HT-29 (cell line): ENCODE results near the gene SLC2A5. TPM values are rescaled to one million over a fixed set of nuclear protein-coding genes. Genes with fewer than 3 reads are reported as not detected.
"Not testable (repeated sequence)": the region's sequence is repeated elsewhere in the genome, so short reads cannot be mapped to it uniquely, and the experiment has no call there.

ENCODE experiments used
- DNase-seq: peaks from one replicate; pipeline ENCODE4 v3.0.0-alpha.2; 2015; ENCODE audit warnings: low spot score
- total RNA-seq: library from RNA; depleted of rRNA; stranded (reverse); fragments of >200 nt; shearing (Covaris generic); gene quantifications from 2 replicates; pipeline ENCODE4 v1.2.3, GENCODE V29; 2014

SLC2A5 gene
- total RNA-seq, 1 experiment from 2014 or later, result not detected

GRCh38 chr1:9038338-9038650 lies 31.1 kb downstream of the SLC2A5 start:
- no peak for DNase-seq

- DNase-seq, result no peak
Observed at GRCh38 chr1:9037476-9038337, 31.7 kb downstream of the SLC2A5 start.

GRCh38 chr1:9035226-9035625 lies 34.2 kb downstream of the SLC2A5 start:
- no peak for DNase-seq

- no peak for DNase-seq
Observed at GRCh38 chr1:9033363-9033762, 36.1 kb downstream of the SLC2A5 start.

GRCh38 chr1:9031484-9032259 lies 37.8 kb downstream of the SLC2A5 start:
- no peak for DNase-seq

GRCh38 chr1:9031077-9031476 lies 38.4 kb downstream of the SLC2A5 start:
- not testable (repeated sequence) for DNase-seq

GRCh38 chr1:9028921-9029705 lies 40.3 kb downstream of the SLC2A5 start:
- no peak for DNase-seq

- DNase-seq, result no peak
Observed at GRCh38 chr1:9027307-9027706, 42.1 kb downstream of the SLC2A5 start.

GRCh38 chr1:9025449-9025848 lies 44.0 kb downstream of the SLC2A5 start:
- no peak for DNase-seq

- no peak for DNase-seq
Observed at GRCh38 chr1:9024837-9025236, 44.6 kb downstream of the SLC2A5 start.

- no peak for DNase-seq
Observed at GRCh38 chr1:9022773-9023172, 46.7 kb downstream of the SLC2A5 start.

GRCh38 chr1:9022026-9022738 lies 47.3 kb downstream of the SLC2A5 start:
- not testable (repeated sequence) for DNase-seq

GRCh38 chr1:9020305-9020704 lies 49.1 kb downstream of the SLC2A5 start:
- DNase-seq, result no peak

- no peak for DNase-seq
Observed at GRCh38 chr1:9019896-9020295, 49.5 kb downstream of the SLC2A5 start.

- no peak for DNase-seq
Observed at GRCh38 chr1:9018333-9018732, 51.1 kb downstream of the SLC2A5 start.

GRCh38 chr1:9016455-9016854 lies 53.0 kb downstream of the SLC2A5 start:
- no peak for DNase-seq

GRCh38 chr1:9014475-9015375 lies 54.7 kb downstream of the SLC2A5 start:
- no peak for DNase-seq

- peak; percentile 12 for DNase-seq
Observed at GRCh38 chr1:9013819-9014218, 55.6 kb downstream of the SLC2A5 start.

- no peak for DNase-seq
Observed at GRCh38 chr1:9010781-9011323, 58.6 kb downstream of the SLC2A5 start.
